GM21367 (cell line): ENCODE measurements around the gene FOXP1.
"Not testable (repeated sequence)": the region's sequence is repeated elsewhere in the genome, so short reads cannot be mapped to it uniquely, and the experiment has no call there.

Experiments used
- ATAC-seq: cut with Tn5 transposase; IDR thresholded peaks from one replicate; pipeline ENCODE4 v1.9.1; 2021; ENCODE audit not compliant: unreplicated experiment

FOXP1 gene

GRCh38 chr3:71532639-71533395, 50.7 kb downstream of the FOXP1 start:
- no peak for ATAC-seq

GRCh38 chr3:71530903-71531530, 52.5 kb downstream of the FOXP1 start:
- no peak for ATAC-seq

GRCh38 chr3:71528816-71529215, 54.7 kb downstream of the FOXP1 start:
- no peak for ATAC-seq

DNA sequence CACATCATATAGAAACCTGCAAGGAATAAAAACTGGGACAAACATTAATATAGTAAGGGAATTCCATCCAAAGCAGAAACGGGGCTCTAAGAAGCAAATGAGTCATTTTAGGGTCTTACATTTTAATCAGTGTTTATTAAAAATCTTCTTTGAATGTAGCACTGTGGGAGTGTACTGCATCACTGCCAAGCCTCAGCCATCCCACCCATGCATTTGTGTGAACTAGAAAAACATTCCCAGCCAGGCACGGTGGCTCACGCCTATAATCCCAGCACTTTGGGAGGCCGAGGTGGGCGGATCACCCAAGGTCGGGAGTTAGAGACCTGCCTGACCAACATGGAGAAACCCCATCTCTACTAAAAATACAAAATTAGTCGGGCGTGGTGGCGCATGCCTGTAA, 57.1 kb downstream of the FOXP1 start:
- not testable (repeated sequence) for ATAC-seq

- no peak for ATAC-seq
Measured at GRCh38 chr3:71525391-71525790, 58.1 kb downstream of the FOXP1 start.

GRCh38 chr3:71524672-71525071, 58.9 kb downstream of the FOXP1 start:
- ATAC-seq, result no peak

GRCh38 chr3:71523628-71524027, 59.9 kb downstream of the FOXP1 start:
- ATAC-seq, result no peak

DNA sequence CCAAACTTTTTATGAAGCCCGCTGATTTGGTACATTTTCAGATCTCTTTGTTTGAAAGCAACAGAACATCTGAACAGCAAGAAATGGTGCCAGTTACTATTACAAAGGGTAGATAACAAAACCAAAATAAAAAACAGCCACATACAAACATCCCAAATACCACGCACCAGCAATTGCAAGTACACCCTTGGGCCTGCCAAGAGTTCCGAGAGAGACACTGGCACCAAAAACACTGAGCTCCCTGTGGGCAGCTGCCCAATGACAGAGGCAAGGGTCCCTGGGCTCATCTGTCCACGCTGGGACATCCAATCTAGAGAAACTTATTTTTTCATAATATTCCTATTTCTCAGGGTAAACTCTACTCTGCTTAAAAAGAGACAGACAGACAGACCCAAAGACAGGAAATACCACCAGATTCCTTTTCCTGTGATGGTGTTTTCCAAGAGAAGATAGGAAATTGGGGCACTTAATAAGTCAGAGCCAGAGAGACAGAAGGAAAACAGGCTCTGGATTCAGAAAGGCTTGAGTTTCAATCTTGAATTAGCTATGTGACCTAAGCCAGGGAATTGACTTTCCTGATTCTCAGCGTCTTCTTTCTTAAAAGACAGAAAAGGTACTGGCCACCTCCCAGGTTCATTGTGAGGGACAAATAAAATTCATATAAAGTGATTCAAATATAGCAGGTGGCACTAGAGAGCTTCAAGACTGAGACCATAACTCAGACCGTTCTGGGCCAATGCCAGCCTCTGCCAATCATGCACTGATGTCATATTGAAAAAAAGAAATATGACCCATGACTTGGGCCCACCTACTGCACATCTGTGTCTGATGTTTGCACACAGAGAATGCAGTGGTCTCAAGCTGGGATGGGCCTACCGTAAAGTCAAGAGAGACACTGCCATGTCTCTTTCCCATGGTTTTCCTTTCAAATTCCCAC, 61.3 kb downstream of the FOXP1 start:
- ATAC-seq, result no peak

- ATAC-seq, result no peak
Measured at GRCh38 chr3:71521021-71521352, 62.5 kb downstream of the FOXP1 start.

GRCh38 chr3:71520161-71521020, 63.1 kb downstream of the FOXP1 start:
- no peak for ATAC-seq

GRCh38 chr3:71518089-71518488, 65.4 kb downstream of the FOXP1 start:
- no peak for ATAC-seq

DNA sequence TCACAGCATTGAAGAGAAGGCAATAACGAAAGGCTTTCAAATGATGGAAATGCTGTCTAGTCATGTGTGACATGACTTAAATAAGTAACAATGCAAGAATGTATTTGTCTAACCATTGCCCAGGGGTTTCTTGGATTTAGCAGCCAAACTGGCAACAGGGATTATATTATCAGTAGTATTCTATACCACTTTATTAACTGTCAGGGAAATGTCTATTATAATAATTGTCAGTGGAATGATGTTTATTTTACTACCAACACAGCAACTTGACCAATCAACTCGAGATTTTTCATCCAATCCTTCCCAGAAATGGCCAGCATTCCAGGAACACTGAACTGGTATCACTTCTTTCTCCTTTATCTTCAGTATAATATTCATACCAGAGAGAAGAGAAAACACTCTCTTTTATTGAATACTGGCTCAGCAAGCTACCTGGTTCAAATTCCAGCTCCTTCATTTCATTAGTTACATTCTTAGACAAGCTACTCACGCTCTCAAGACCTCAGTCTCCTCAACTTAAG, 66.2 kb downstream of the FOXP1 start:
- no peak for ATAC-seq

DNA sequence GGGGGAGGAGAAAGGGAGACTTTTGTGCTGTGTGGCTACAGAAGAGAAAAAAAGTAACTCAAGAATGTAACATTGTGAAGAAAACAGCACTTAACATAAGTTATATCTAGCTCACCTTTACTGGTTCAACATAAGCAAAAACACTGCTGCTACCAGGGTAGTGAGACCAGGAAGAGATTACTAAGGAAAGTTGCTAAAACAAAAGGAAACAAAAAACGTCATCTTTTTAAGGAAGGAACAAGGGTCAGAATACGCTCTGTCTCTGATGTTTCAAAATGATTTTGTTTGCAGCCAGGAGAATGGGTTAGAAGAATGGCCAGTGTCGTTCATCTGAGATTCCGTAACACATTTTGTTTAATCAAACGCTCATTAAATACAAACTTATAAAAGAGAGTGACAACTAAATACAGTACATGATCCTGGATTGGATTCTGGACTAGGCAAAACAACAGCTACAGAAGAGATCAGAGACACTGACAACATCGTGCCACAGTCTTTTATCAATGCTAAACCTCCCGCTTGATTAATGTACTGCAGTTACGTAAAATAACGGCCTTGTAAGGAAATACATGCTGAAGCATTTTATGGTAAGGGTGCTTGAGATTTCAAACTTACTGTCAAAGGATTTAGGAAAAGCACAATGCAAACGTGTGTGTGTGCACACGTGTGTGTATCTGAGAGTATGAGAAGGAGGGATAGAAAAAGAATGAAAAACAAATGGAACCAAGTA, 67.7 kb downstream of the FOXP1 start:
- no peak for ATAC-seq

- no peak for ATAC-seq
Measured at GRCh38 chr3:71514621-71515020, 68.9 kb downstream of the FOXP1 start.

DNA sequence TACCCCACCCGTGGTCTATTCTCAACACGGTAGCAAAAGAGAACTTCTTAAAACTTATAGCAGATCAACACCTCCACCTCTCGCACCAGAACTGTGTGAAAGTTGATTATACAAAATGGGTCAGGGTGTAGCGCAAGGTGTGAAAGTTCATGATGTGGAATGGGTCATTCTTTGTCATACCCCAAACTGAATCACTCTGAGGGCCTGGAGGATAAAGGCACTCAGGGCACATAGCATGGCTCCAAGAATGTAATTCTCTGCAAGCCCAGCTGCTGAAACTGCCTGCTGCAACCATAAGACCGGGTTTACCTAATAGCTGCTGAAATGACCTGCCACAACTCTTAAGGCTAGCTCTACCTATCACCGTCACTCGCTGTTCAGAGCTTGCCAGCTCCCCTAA, 70.0 kb downstream of the FOXP1 start:
- ATAC-seq, result no peak

DNA sequence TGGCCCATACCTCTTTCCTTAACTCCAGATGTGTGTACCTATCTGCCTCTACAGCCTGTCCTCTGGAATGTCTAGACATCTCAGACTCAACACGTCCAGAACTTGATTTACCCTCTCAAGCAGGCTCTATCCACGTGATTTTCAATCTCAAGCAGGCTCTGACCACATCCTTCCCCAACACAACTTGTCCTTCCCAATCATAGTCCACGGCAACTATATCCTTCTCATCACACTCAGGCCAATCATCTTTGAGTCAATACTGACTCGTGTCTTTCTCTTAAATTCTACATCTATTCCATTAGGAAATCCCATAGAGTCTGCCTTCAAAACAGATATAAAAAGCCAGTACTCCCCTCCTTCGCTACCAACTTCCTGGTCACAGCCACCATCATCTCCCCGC, 70.4 kb downstream of the FOXP1 start:
- no peak for ATAC-seq

DNA sequence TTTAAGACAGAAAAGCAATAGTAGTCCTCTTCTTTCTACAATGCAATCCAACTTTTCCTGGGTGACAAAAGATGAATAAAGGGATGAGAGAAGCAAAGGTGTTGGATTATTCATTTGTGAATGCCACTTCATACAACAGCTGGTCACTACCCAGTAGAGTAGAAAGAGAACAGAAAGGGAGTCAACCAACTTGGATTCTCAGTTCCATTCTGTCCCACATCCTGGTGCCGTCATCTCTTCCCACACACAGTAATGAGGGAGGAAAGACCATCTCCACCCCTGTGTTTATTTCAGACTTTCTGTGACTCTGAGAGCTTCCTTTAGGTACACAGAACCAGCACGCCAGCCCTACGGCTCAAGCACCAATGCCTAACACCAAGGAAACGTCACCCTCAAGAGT, 71.0 kb downstream of the FOXP1 start:
- ATAC-seq, result no peak

- peak; percentile 80 for ATAC-seq
Measured at GRCh38 chr3:71512000-71512399, 71.5 kb downstream of the FOXP1 start.

DNA sequence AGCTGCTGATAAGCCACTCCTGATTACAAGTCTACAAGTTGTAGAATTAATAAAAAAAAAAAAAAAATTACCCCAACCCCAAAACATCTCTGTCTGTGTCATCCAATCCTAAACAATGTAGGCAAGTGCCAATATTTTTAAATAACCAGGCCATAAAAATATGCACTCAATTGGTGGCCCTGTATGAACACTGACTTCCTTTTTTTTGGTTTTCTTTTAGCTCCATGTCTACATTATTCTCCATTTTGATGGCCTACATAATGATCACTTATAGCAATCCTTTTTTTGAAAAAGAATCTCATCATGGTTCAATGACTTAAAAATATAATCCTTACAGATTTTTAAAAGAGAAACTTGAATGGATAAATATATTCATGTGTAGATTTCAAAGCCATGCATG, 72.1 kb downstream of the FOXP1 start:
- no peak for ATAC-seq

- ATAC-seq, result no peak
Measured at GRCh38 chr3:71511037-71511436, 72.5 kb downstream of the FOXP1 start.
